Natural killer cell (primary cell): Measurements from ENCODE around the gene PROM2. TPM values are rescaled to one million over a fixed set of nuclear protein-coding genes. Genes with fewer than 3 reads are reported as not detected.

Experiments
- ATAC-seq, 3 donors: fragments of 150-1000 bp in 2 of 3; fragments of 200-7000 bp in 1 of 3; cut with Tn5 transposase; 1 replicate in 1 of 3; 2 replicates in 2 of 3; pipeline ENCODE4 v1.10.0; 2021; ENCODE audit warnings: mild to moderate bottlenecking in 2 of 3, moderate library complexity in 2 of 3
- DNase-seq, 2 donors: peaks; one replicate each; pipeline versions ENCODE4 v3.0.0 to v3.0.0-alpha.2; 2013 to 2021; ENCODE audit warnings: mixed read lengths in 1 of 2
- H3K27ac ChIP-seq: one replicate; pipeline ENCODE4 v1.5.1; 2013; ENCODE audit warnings: mild to moderate bottlenecking, low read length
- H3K27me3 ChIP-seq: one replicate; pipeline ENCODE4 v1.6.1; 2013; ENCODE audit warnings: low read length; ENCODE audit not compliant: control insufficient read depth, insufficient read depth
- H3K36me3 ChIP-seq: one replicate; pipeline ENCODE4 v1.6.1; 2013; ENCODE audit warnings: low read length; ENCODE audit not compliant: control insufficient read depth, insufficient read depth
- H3K4me1 ChIP-seq: one replicate; pipeline ENCODE4 v1.6.1; 2013; ENCODE audit warnings: low read length; ENCODE audit not compliant: control insufficient read depth, insufficient read depth
- H3K4me3 ChIP-seq: one replicate; pipeline ENCODE4 v1.5.1; 2013; ENCODE audit warnings: low read length
- H3K9me3 ChIP-seq: one replicate; pipeline ENCODE4 v1.6.1; 2013; ENCODE audit warnings: low read length; ENCODE audit not compliant: control insufficient read depth, insufficient read depth
- H3K27ac Mint-ChIP-seq, 2 donors: one replicate each; pipeline ENCODE4 v1.8.0; 2022; ENCODE audit warnings: mild to moderate bottlenecking in 2 of 2, mixed read lengths in 2 of 2, moderate library complexity in 1 of 2
- H3K27me3 Mint-ChIP-seq, 2 donors: one replicate each; pipeline ENCODE4 v1.8.0; 2022; ENCODE audit warnings: low read depth in 2 of 2, mixed read lengths in 2 of 2
- H3K36me3 Mint-ChIP-seq: one replicate; pipeline ENCODE4 v1.8.0; 2022; ENCODE audit warnings: mixed read lengths
- H3K4me1 Mint-ChIP-seq, 2 donors: one replicate each; pipeline ENCODE4 v1.8.0; 2022; ENCODE audit warnings: mixed read lengths in 2 of 2
- H3K4me3 Mint-ChIP-seq: one replicate; pipeline ENCODE4 v1.8.0; 2022; ENCODE audit warnings: mild to moderate bottlenecking, moderate library complexity, mixed read lengths
- H3K9me3 Mint-ChIP-seq, 2 donors: one replicate each; pipeline ENCODE4 v1.8.0; 2022; ENCODE audit warnings: mixed read lengths in 2 of 2
- WGBS: methylation state at CpG from one replicate; pipeline ENCODE4 v1.1.7; 2013; ENCODE audit warnings: missing lambda C conversion rate; ENCODE audit not compliant: insufficient coverage; 5-methylcytosine and 5-hydroxymethylcytosine counted together
- intact Hi-C: fragments of 100-400 bp; cut with micrococcal nuclease; formaldehyde crosslinking; loops from one replicate; pipeline ENCODE4 v1.14.2; 2022
- total RNA-seq, 4 donors: library from RNA; stranded (reverse); fragments of 120-200 nt in 1 of 4; gene quantifications; one replicate each; pipeline versions ENCODE4 v1.2.3 to v1.2.4, GENCODE V29; 2013 to 2022
- TF ChIP-seq, protein P1 (sequence below): fragments of 200-600 bp; IDR thresholded peaks from one replicate; pipeline ENCODE4 v1.8.0; 2022; ENCODE audit warnings: antibody characterized with exemption

PROM2 gene
- total RNA-seq, 3 donors from 2014 or later (not counting 1 experiment from before 2014, with no cell fraction given), result 0.64 to 1.1 (median 0.70) TPM

DNA sequence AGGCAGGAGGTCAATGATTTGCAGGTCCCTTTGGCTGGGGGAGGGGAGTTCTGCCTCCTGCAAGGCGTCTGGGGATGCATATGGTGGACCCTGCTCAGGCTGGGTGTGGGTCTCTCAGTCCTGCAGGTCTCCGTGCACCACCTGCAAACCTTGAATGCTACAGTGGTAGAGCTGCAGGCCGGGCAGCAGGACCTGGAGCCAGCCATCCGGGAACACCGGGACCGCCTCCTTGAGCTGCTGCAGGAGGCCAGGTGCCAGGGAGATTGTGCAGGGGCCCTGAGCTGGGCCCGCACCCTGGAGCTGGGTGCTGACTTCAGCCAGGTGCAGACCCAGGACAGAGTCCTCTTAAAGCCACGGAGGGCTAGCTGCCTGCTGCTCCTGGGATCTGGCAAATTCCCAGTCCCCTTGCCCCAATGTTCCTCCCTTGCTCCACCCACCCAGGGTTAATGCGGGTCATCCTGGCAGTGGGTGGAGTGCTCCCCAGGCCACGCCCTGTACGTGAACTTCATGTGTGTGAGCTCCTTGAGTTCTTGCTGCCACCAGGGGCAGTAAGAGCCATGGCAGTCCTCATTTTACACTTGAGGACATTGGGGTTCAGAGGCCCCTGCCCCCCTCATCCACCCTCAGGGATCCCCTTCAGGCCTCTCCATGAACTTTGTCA is 3.1 kb downstream of the PROM2 start:
- WGBS, result 89% methylated on average over 11 of the region's 11 CpGs
- H3K27me3 Mint-ChIP-seq, result no peaks in the 10 kb centered on the region
- no peak for DNase-seq
- Histone ChIP-seq H3K4me1 (no peaks in the 10 kb centered on the region), H3K27me3 (no peaks in the 10 kb centered on the region), H3K27ac (no peak overlapping the region), H3K9me3 (no peaks in the 10 kb centered on the region), H3K4me3 (no peak overlapping the region), H3K36me3 (no peaks in the 10 kb centered on the region)
- TF ChIP-seq, protein P1, sequence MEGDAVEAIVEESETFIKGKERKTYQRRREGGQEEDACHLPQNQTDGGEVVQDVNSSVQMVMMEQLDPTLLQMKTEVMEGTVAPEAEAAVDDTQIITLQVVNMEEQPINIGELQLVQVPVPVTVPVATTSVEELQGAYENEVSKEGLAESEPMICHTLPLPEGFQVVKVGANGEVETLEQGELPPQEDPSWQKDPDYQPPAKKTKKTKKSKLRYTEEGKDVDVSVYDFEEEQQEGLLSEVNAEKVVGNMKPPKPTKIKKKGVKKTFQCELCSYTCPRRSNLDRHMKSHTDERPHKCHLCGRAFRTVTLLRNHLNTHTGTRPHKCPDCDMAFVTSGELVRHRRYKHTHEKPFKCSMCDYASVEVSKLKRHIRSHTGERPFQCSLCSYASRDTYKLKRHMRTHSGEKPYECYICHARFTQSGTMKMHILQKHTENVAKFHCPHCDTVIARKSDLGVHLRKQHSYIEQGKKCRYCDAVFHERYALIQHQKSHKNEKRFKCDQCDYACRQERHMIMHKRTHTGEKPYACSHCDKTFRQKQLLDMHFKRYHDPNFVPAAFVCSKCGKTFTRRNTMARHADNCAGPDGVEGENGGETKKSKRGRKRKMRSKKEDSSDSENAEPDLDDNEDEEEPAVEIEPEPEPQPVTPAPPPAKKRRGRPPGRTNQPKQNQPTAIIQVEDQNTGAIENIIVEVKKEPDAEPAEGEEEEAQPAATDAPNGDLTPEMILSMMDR, result no peak
- intact Hi-C loops, result no loop called here
- no peak overlapping the region for H3K27ac Mint-ChIP-seq
- H3K4me3 Mint-ChIP-seq, result no peak overlapping the region
- no peaks in the 10 kb centered on the region for H3K4me1 Mint-ChIP-seq
- ATAC-seq, result no peak
- H3K36me3 Mint-ChIP-seq, result no peaks in the 10 kb centered on the region
- H3K9me3 Mint-ChIP-seq, result no peaks in the 10 kb centered on the region

DNA sequence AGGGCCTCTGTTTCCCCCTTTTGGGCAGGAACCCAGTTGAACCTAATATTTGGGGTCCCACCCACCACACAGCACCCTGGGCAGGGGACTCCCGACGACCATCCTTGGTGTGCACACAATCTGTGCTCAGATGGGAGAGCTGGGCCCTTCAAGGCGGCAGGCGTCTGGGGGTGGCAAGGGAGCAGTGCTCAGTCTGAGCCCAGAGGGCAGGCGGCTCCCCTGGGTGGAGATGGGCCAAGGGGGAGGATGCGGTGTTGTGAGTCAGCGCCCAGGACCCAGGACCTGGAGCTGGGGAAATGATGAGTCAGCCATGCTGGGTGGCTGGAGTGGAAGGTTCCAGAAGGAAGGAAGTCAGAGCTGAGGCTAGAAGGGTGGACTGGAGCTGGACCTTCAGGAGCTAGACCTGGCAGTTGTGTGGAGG is 3.8 kb downstream of the PROM2 start:
- DNase-seq (no peak), ATAC-seq (no peak)
- Mint-ChIP-seq H3K4me3 (no peak overlapping the region), H3K9me3 (no peaks in the 10 kb centered on the region), H3K27me3 (no peaks in the 10 kb centered on the region), H3K4me1 (no peaks in the 10 kb centered on the region), H3K36me3 (no peaks in the 10 kb centered on the region), H3K27ac (no peak overlapping the region)
- TF ChIP-seq, protein P1, result no peak
- WGBS, result 94% methylated on average over 7 of the region's 7 CpGs
- Histone ChIP-seq H3K27me3 (no peaks in the 10 kb centered on the region), H3K4me1 (no peaks in the 10 kb centered on the region), H3K9me3 (no peaks in the 10 kb centered on the region), H3K27ac (no peak overlapping the region), H3K4me3 (no peak overlapping the region), H3K36me3 (no peaks in the 10 kb centered on the region)
- intact Hi-C loops, result no loop called here

DNA sequence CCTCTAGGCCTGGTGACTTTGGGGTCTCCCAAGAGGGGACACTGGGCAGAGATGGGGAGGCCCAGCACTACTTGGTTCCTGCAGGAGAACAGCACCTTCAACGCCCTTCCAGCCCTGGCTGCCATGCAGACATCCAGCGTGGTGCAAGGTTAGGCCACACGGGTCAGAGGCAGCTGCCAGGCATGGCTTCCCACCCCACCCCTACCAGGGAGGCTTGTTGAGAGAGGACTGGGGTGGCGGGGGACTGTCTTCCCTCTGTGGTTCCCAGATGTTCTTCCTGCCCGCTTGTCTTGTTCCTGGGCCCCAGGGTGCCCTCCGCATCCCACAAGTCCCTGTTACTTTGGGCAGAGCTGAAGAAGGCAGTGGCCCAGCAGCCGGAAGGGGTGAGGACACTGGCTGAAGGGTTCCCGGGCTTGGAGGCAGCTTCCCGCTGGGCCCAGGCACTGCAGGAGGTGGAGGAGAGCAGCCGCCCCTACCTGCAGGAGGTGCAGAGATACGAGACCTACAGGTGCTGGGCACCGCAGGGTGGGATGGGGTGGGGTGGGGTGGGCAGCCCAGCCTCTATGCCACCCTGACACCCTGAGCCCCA is 4.5 kb downstream of the PROM2 start:
- Mint-ChIP-seq H3K36me3 (no peaks in the 10 kb centered on the region), H3K27me3 (no peaks in the 10 kb centered on the region)
- intact Hi-C loops, result no loop called here

More for the DNA sequence above, 4.5 kb downstream of the PROM2 start:
- no peak overlapping the region for H3K4me3 ChIP-seq
- H3K27ac ChIP-seq, result no peak overlapping the region
- Mint-ChIP-seq H3K27ac (no peak overlapping the region), H3K4me1 (no peaks in the 10 kb centered on the region), H3K9me3 (no peaks in the 10 kb centered on the region), H3K4me3 (no peak overlapping the region)
- no peaks in the 10 kb centered on the region for H3K9me3 ChIP-seq
- DNase-seq (no peak), ATAC-seq (no peak)
- TF ChIP-seq, protein P1, result no peak
- WGBS, result 91% methylated on average over 10 of the region's 12 CpGs
- no peaks in the 10 kb centered on the region for H3K27me3 ChIP-seq
- H3K36me3 ChIP-seq, result no peaks in the 10 kb centered on the region
- no peaks in the 10 kb centered on the region for H3K4me1 ChIP-seq
